ENCODE measurements around the gene GRAMD2A. TPM values are rescaled to one million over a fixed set of nuclear protein-coding genes. Genes with fewer than 3 reads are reported as not detected.

Gene GRAMD2A
- total and polyA plus RNA-seq, 4 donors, result 4.0 to 25.2 (median 10.7) TPM

DNA sequence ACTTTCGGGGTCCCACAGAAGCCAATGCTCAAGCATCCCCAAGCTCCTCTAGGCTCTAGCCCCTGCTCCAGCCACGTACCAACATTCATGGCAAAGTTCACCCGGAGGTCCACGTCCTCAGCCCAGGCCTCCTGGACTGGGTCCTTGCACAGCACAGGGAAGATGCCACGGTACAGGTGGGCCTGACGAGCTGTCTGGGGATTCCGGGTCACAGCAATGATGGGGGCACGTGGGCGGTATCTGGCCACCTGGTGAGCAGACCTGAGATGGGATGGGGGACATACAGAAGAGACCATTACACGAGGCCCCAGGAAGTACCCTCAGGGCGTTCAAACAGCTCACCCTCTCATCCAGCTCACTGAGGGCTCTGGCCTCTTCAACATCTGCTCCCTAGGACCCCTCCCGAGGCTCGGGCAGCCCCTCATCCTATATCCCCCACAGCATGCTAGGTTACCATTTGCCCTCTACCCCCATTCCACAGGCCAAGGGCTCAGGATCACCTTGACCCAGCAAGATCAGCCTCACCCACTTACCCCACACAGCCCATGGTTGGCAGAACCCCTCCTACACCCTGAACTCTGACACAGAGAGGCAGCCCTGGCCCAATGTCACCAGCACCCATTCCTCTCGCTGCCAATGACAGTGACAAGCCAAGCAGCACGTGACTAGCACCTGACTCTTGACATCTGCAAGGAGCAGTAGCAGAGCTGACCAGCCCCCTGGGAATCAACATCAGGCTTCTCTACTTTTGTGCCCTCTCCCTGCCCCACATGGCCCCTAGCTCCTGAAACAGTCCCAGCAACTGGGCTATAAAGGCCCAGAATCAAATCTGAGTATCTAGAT lies 3.0 kb upstream of the GRAMD2A start:
- TF ChIP-seq, protein P1, sequence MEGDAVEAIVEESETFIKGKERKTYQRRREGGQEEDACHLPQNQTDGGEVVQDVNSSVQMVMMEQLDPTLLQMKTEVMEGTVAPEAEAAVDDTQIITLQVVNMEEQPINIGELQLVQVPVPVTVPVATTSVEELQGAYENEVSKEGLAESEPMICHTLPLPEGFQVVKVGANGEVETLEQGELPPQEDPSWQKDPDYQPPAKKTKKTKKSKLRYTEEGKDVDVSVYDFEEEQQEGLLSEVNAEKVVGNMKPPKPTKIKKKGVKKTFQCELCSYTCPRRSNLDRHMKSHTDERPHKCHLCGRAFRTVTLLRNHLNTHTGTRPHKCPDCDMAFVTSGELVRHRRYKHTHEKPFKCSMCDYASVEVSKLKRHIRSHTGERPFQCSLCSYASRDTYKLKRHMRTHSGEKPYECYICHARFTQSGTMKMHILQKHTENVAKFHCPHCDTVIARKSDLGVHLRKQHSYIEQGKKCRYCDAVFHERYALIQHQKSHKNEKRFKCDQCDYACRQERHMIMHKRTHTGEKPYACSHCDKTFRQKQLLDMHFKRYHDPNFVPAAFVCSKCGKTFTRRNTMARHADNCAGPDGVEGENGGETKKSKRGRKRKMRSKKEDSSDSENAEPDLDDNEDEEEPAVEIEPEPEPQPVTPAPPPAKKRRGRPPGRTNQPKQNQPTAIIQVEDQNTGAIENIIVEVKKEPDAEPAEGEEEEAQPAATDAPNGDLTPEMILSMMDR (IDR thresholded peaks at IDR 0.05; ENCODE audit: control extremely low read depth, extremely low read depth), result no peak
- 92 to 94% methylated on average over 15 of the region's 15 CpGs for WGBS, 2 donors
- peaks cover 22 to 51% (median 44%) of the 10 kb centered on the region in 4 donors for H3K36me3 ChIP-seq (ENCODE audit: control insufficient read depth in 4 of 4, insufficient read depth in 4 of 4, low read length in 4 of 4)
- H3K9me3 ChIP-seq (ENCODE audit: control insufficient read depth in 4 of 4, insufficient read depth in 3 of 4, low read length in 3 of 4), result no peaks in the 10 kb centered on the region
- H3K27ac ChIP-seq (ENCODE audit: low read depth in 1 of 2, low read length in 1 of 2), result no peak overlapping the region
- H3K9ac ChIP-seq (ENCODE audit: insufficient read depth in 1 of 2, low read length in 2 of 2), result peak overlapping the region in 1 of 2 donors; percentile 32
- no peak overlapping the region for H3K4me3 ChIP-seq
- DNase-seq, result no peak
- H3K4me1 ChIP-seq (ENCODE audit: control insufficient read depth in 5 of 5, insufficient read depth in 5 of 5, low read length in 5 of 5), result peaks cover 0 to 11% (median 0%) of the 10 kb centered on the region in 5 donors
- H3K27me3 ChIP-seq (ENCODE audit: control insufficient read depth in 3 of 3, insufficient read depth in 3 of 3, low read length in 2 of 3), result peaks cover 0 to 4% (median 3%) of the 10 kb centered on the region in 3 donors
- ATAC-seq (ENCODE audit: insufficient read depth, low FRiP score), result no peak

DNA sequence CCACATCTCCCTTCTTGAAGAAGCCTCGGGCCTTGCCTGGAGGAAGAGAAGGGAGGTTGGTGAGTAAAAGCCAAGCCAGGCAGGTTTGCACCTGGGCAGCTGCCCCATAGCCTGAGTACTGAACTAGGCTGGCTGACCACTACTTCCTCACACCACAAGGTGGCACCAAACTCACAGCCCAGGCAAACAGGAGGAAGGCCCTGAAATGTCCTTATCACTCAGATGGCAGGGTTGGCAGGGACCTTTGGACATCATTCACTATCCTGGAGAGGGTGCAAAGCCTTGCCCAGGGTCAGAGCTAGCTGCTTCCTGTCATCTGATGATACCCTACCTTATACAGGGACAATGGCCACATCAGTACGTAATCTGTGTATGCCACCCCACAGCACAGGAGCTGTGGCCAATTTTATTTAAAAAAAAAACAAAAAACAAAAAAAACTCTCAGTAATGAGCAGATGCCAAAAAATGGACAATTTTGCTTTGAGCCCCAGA lies 2.2 kb upstream of the GRAMD2A start:
- DNase-seq (peak; percentile 71 to 80 (median 77)), ATAC-seq (ENCODE audit: insufficient read depth, low FRiP score) (peak; percentile 35)
- TF ChIP-seq, protein P1 (IDR thresholded peaks at IDR 0.05; ENCODE audit: control extremely low read depth, extremely low read depth), result peak; percentile 92
- no peak overlapping the region for H3K9ac ChIP-seq (ENCODE audit: insufficient read depth in 1 of 2, low read length in 2 of 2)
- H3K27ac ChIP-seq (ENCODE audit: low read depth in 1 of 2, low read length in 1 of 2), result no peak overlapping the region
- H3K9me3 ChIP-seq (ENCODE audit: control insufficient read depth in 4 of 4, insufficient read depth in 3 of 4, low read length in 3 of 4), result no peaks in the 10 kb centered on the region
- H3K36me3 ChIP-seq (ENCODE audit: control insufficient read depth in 4 of 4, insufficient read depth in 4 of 4, low read length in 4 of 4), result peaks cover 19 to 51% (median 42%) of the 10 kb centered on the region in 4 donors
- peaks cover 0 to 4% (median 3%) of the 10 kb centered on the region in 3 donors for H3K27me3 ChIP-seq (ENCODE audit: control insufficient read depth in 3 of 3, insufficient read depth in 3 of 3, low read length in 2 of 3)
- H3K4me3 ChIP-seq, result no peak overlapping the region
- H3K4me1 ChIP-seq (ENCODE audit: control insufficient read depth in 5 of 5, insufficient read depth in 5 of 5, low read length in 5 of 5), result peaks cover 0 to 11% (median 0%) of the 10 kb centered on the region in 5 donors
- 53 to 60% methylated on average over 2 of the region's 2 CpGs for WGBS, 2 donors

DNA sequence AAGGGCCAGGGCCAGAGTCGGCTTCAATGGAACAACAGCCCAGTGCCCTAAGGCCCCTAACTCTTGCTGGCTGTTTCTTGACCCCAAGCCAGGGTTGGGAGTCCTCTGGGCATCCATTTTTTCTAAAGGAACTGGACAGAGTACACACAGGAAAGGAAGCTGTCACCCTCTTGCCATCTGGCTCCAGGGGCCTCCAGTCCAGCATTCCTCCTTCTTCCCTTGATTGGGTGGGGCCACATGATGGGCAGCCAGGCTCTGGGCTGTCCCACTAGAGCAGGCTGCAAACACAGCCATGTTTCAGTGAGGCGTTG lies 1.6 kb upstream of the GRAMD2A start:
- DNase-seq (no peak), ATAC-seq (ENCODE audit: insufficient read depth, low FRiP score) (no peak)
- 72 to 83% methylated on average over 2 of the region's 2 CpGs for WGBS, 2 donors
- no peak overlapping the region for H3K4me3 ChIP-seq
- TF ChIP-seq, protein P1 (IDR thresholded peaks at IDR 0.05; ENCODE audit: control extremely low read depth, extremely low read depth), result no peak
- peaks cover 0 to 11% (median 0%) of the 10 kb centered on the region in 5 donors for H3K4me1 ChIP-seq (ENCODE audit: control insufficient read depth in 5 of 5, insufficient read depth in 5 of 5, low read length in 5 of 5)
- H3K9me3 ChIP-seq (ENCODE audit: control insufficient read depth in 4 of 4, insufficient read depth in 3 of 4, low read length in 3 of 4), result no peaks in the 10 kb centered on the region
- H3K36me3 ChIP-seq (ENCODE audit: control insufficient read depth in 4 of 4, insufficient read depth in 4 of 4, low read length in 4 of 4), result peaks cover 17 to 50% (median 37%) of the 10 kb centered on the region in 4 donors
- no peak overlapping the region for H3K9ac ChIP-seq (ENCODE audit: insufficient read depth in 1 of 2, low read length in 2 of 2)
- peaks cover 0 to 4% (median 3%) of the 10 kb centered on the region in 3 donors for H3K27me3 ChIP-seq (ENCODE audit: control insufficient read depth in 3 of 3, insufficient read depth in 3 of 3, low read length in 2 of 3)
- peak overlapping the region in 1 of 2 donors; percentile 72 for H3K27ac ChIP-seq (ENCODE audit: low read depth in 1 of 2, low read length in 1 of 2)

Data from lung (tissue), 12 donors.